ENCODE results near the gene COBL. TPM values are rescaled to one million over a fixed set of nuclear protein-coding genes. Genes with fewer than 3 reads are reported as not detected.

The COBL gene
- total RNA-seq, 1 experiment from 2014 or later: 52.3 TPM

- WGBS (ENCODE audit: extremely low coverage, insufficient read length, low lambda C conversion rate): no CpG with 5 or more reads among the region's 4 CpGs
- H3K27ac Mint-ChIP-seq: no peak overlapping the region; a peak in 1 of 7 replicates
- H3K9me3 ChIP-seq (ENCODE audit: control insufficient read depth, low read depth, low read length): no peaks in the 10 kb centered on the region
Measured at GRCh38 chr7:50985096-50985495, 331.5 kb downstream of the COBL start.

More at GRCh38 chr7:50985096-50985495, 331.5 kb downstream of the COBL start:
- H3K27ac ChIP-seq (ENCODE audit: insufficient read length, low read depth, low read length): no peak overlapping the region
- no peak overlapping the region for H2BK12ac ChIP-seq (ENCODE audit: insufficient read length, low read depth, low read length)
- H2AFZ ChIP-seq (ENCODE audit: low read length): no peak overlapping the region
- H3K79me1 ChIP-seq (ENCODE audit: insufficient read depth, low read depth, low read length, poor library complexity, severe bottlenecking): no peaks in the 10 kb centered on the region
- no peaks in the 10 kb centered on the region for H3K27me3 Mint-ChIP-seq (ENCODE audit: low read depth)
- H3K4me1 ChIP-seq (ENCODE audit: insufficient read depth, low read length): peaks cover 17% of the 10 kb centered on the region
- no peak overlapping the region for H4K5ac ChIP-seq (ENCODE audit: insufficient read length, low read depth, low read length)
- no peak overlapping the region for H2BK15ac ChIP-seq (ENCODE audit: low read depth, low read length)
- H4K20me1 ChIP-seq (ENCODE audit: control insufficient read depth, insufficient read depth, insufficient read length): no peaks in the 10 kb centered on the region
- H3K36me3 Mint-ChIP-seq (ENCODE audit: insufficient read depth in 1 of 3, low read depth in 3 of 3): peaks cover 0 to 1% (median 0%) of the 10 kb centered on the region in 3 experiments; a peak in 2 of 7 replicates
- H3K79me2 ChIP-seq (ENCODE audit: insufficient read depth, low read length): no peaks in the 10 kb centered on the region
- H2BK20ac ChIP-seq (ENCODE audit: low read depth, low read length, poor library complexity, severe bottlenecking): no peak overlapping the region
- no peak overlapping the region for H4K91ac ChIP-seq (ENCODE audit: insufficient read length, low read depth, low read length)
- no peak overlapping the region for H3K18ac ChIP-seq (ENCODE audit: insufficient read length, low read depth, low read length)
- H3K23me2 ChIP-seq (ENCODE audit: insufficient read length, low read depth, low read length, poor library complexity, severe bottlenecking): no peaks in the 10 kb centered on the region
- H3K56ac ChIP-seq (ENCODE audit: insufficient read length, low read depth, low read length): no peak overlapping the region
- no peak overlapping the region for H3K4me2 ChIP-seq (ENCODE audit: insufficient read depth, insufficient read length, low read length)
- no peak overlapping the region for H3K14ac ChIP-seq (ENCODE audit: insufficient read depth, low read length)
- TF ChIP-seq CTCF (conservative IDR thresholded peaks at IDR 0.05): no peak
- H3K4me1 Mint-ChIP-seq: peaks cover 54 to 58% of the 10 kb centered on the region in 2 experiments
- no peak for DNase-seq
- no peak overlapping the region for H3K23ac ChIP-seq (ENCODE audit: insufficient read length, low read depth, low read length)
- no peak overlapping the region for H3K4ac ChIP-seq (ENCODE audit: low read depth, low read length)
- H3K4me3 Mint-ChIP-seq: no peak overlapping the region
- no peak overlapping the region for H3K9ac ChIP-seq (ENCODE audit: extremely low read depth, insufficient read length, low read length)
- H2BK5ac ChIP-seq (ENCODE audit: insufficient read length, low read length): no peak overlapping the region
- H4K8ac ChIP-seq (replicated peaks; ENCODE audit: insufficient read length, low read depth, low read length): no peak overlapping the region
- H3K9me3 Mint-ChIP-seq: peaks cover under 1% of the 10 kb centered on the region in 2 experiments; a peak in 1 of 5 replicates
- no peak overlapping the region for H2BK120ac ChIP-seq (ENCODE audit: low read depth, low read length, poor library complexity, severe bottlenecking)
- H2AK5ac ChIP-seq (ENCODE audit: insufficient read length, low read length): no peak overlapping the region
- no peak overlapping the region for H3T11ph ChIP-seq (ENCODE audit: low read length)
- no peaks in the 10 kb centered on the region for H3K27me3 ChIP-seq (ENCODE audit: insufficient read depth, low read length)

Measured in H9 (cell line).